NB4 (cell line): ENCODE results near the gene PRKAG1.

Source experiments
- MYC ChIP-seq: IDR thresholded peaks from 2 replicates; pipeline ENCODE4 v1.6.1; 2011; ENCODE audit warnings: low read depth, low read length
- POLR2A ChIP-seq: IDR thresholded peaks from 2 replicates; pipeline ENCODE4 v1.6.1; 2011; ENCODE audit warnings: mild to moderate bottlenecking; ENCODE audit not compliant: insufficient read length; ENCODE audit errors: extremely low read depth
- TF ChIP-seq, protein P1 (sequence below): IDR thresholded peaks from one replicate; pipeline ENCODE4 v1.5.1; 2012; ENCODE audit warnings: low read depth, low read length
- TF ChIP-seq, protein P2 (sequence below): IDR thresholded peaks from 2 replicates; pipeline ENCODE4 v1.6.1; 2011; ENCODE audit warnings: low read depth, low read length

GRCh38 chr12:49008943-49009342 is 9.6 kb downstream of the PRKAG1 start:
- TF ChIP-seq, protein P1, sequence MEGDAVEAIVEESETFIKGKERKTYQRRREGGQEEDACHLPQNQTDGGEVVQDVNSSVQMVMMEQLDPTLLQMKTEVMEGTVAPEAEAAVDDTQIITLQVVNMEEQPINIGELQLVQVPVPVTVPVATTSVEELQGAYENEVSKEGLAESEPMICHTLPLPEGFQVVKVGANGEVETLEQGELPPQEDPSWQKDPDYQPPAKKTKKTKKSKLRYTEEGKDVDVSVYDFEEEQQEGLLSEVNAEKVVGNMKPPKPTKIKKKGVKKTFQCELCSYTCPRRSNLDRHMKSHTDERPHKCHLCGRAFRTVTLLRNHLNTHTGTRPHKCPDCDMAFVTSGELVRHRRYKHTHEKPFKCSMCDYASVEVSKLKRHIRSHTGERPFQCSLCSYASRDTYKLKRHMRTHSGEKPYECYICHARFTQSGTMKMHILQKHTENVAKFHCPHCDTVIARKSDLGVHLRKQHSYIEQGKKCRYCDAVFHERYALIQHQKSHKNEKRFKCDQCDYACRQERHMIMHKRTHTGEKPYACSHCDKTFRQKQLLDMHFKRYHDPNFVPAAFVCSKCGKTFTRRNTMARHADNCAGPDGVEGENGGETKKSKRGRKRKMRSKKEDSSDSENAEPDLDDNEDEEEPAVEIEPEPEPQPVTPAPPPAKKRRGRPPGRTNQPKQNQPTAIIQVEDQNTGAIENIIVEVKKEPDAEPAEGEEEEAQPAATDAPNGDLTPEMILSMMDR = no peak
- TF ChIP-seq, protein P2, sequence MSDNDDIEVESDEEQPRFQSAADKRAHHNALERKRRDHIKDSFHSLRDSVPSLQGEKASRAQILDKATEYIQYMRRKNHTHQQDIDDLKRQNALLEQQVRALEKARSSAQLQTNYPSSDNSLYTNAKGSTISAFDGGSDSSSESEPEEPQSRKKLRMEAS = no peak
- TF ChIP-seq MYC = no peak
- TF ChIP-seq POLR2A = no peak
